Calu3 (cell line): ENCODE results near the gene MTMR2. TPM values are rescaled to one million over a fixed set of nuclear protein-coding genes. Genes with fewer than 3 reads are reported as not detected.

Experiments
- BruUV-seq: library from RNA; stranded (reverse); fragments of 400-500 nt; replicated peaks from 2 replicates; lab custom pipeline; 2021; lab: Mats Ljungman, UMichigan
- CTCF ChIA-PET: fragments of 300-600 bp; sonication (Branson Sonifier 250); formaldehyde crosslinking; loops from one replicate; lab custom pipeline; 2022; ENCODE audit warnings: antibody characterized with exemption; lab: Charles Lee
- DNase-seq: peaks from one replicate; pipeline ENCODE4 v3.0.0; 2022
- H3K27ac Mint-ChIP-seq: one replicate; pipeline ENCODE4 v1.8.0; 2022; ENCODE audit warnings: mixed read lengths; ENCODE audit not compliant: unreplicated experiment
- H3K27me3 Mint-ChIP-seq: one replicate; pipeline ENCODE4 v1.8.0; 2022; ENCODE audit warnings: mixed read lengths; ENCODE audit not compliant: unreplicated experiment
- H3K36me3 Mint-ChIP-seq: one replicate; pipeline ENCODE4 v1.8.0; 2022; ENCODE audit warnings: mild to moderate bottlenecking, moderate library complexity, mixed read lengths; ENCODE audit not compliant: insufficient read depth, unreplicated experiment
- H3K4me1 Mint-ChIP-seq: one replicate; pipeline ENCODE4 v1.8.0; 2022; ENCODE audit warnings: mild to moderate bottlenecking, low read depth, mixed read lengths; ENCODE audit not compliant: unreplicated experiment
- H3K4me3 Mint-ChIP-seq: one replicate; pipeline ENCODE4 v1.8.0; 2022; ENCODE audit warnings: mild to moderate bottlenecking, low read depth, moderate library complexity, mixed read lengths; ENCODE audit not compliant: unreplicated experiment
- H3K9me3 Mint-ChIP-seq: one replicate; pipeline ENCODE4 v1.8.0; 2022; ENCODE audit warnings: low read depth, mixed read lengths; ENCODE audit not compliant: unreplicated experiment
- CTCF ChIP-seq: fragments of 200-600 bp; IDR thresholded peaks from one replicate; pipeline ENCODE4 v1.8.0; 2022; ENCODE audit warnings: antibody characterized with exemption; ENCODE audit not compliant: unreplicated experiment
- intact Hi-C: fragments of 100-400 bp; cut with micrococcal nuclease; formaldehyde crosslinking; loops from one replicate; pipeline ENCODE4 v1.10.0; 2022; ENCODE audit not compliant: unreplicated experiment
- total RNA-seq: library from RNA; stranded (reverse); gene quantifications from 2 replicates; pipeline ENCODE4 v1.2.3, GENCODE V29; 2022

MTMR2 gene
- total RNA-seq, 1 experiment from 2014 or later: 17.4 TPM

- no TSS peak for BruUV-seq
- intact Hi-C loops: no loop called here
- Mint-ChIP-seq H3K4me1 (no peaks in the 10 kb centered on the region), H3K36me3 (no peaks in the 10 kb centered on the region), H3K9me3 (peaks cover 5% of the 10 kb centered on the region), H3K4me3 (no peak overlapping the region), H3K27ac (no peak overlapping the region), H3K27me3 (no peaks in the 10 kb centered on the region)
- no peak for DNase-seq
- CTCF ChIA-PET: no interaction called here
- TF ChIP-seq CTCF: no peak
These were observed 19.6 kb upstream of the MTMR2 start for GRCh38 chr11:95943546-95943945.

- no TSS peak for BruUV-seq
- H3K27ac Mint-ChIP-seq: no peak overlapping the region
These were observed 15.2 kb upstream of the MTMR2 start for GRCh38 chr11:95939091-95939490.

GRCh38 chr11:95937358-95937757, 13.5 kb upstream of the MTMR2 start:
- H3K36me3 Mint-ChIP-seq: no peaks in the 10 kb centered on the region
- intact Hi-C loops: no loop called here
- no TSS peak for BruUV-seq
- no peaks in the 10 kb centered on the region for H3K27me3 Mint-ChIP-seq
- CTCF ChIA-PET: no interaction called here
- no peak overlapping the region for H3K27ac Mint-ChIP-seq
- no peak for DNase-seq
- H3K4me3 Mint-ChIP-seq: no peak overlapping the region
- H3K9me3 Mint-ChIP-seq: no peaks in the 10 kb centered on the region
- no peaks in the 10 kb centered on the region for H3K4me1 Mint-ChIP-seq
- TF ChIP-seq CTCF: no peak

More at GRCh38 chr11:95939091-95939490, 15.2 kb upstream of the MTMR2 start:
- Mint-ChIP-seq H3K36me3 (no peaks in the 10 kb centered on the region), H3K4me1 (no peaks in the 10 kb centered on the region), H3K9me3 (no peaks in the 10 kb centered on the region), H3K27me3 (no peaks in the 10 kb centered on the region), H3K4me3 (no peak overlapping the region)
- intact Hi-C loops: no loop called here
- CTCF ChIA-PET: no interaction called here
- TF ChIP-seq CTCF: no peak
- no peak for DNase-seq

GRCh38 chr11:95933594-95933993, 9.7 kb upstream of the MTMR2 start:
- Mint-ChIP-seq H3K27me3 (no peaks in the 10 kb centered on the region), H3K36me3 (no peaks in the 10 kb centered on the region), H3K4me3 (no peak overlapping the region), H3K9me3 (peaks cover 5% of the 10 kb centered on the region), H3K27ac (no peak overlapping the region), H3K4me1 (no peaks in the 10 kb centered on the region)
- CTCF ChIA-PET: no interaction called here
- no TSS peak for BruUV-seq
- DNase-seq: no peak
- intact Hi-C loops: no loop called here
- TF ChIP-seq CTCF: no peak

- H3K4me3 Mint-ChIP-seq: no peak overlapping the region
- no peak for DNase-seq
- no peaks in the 10 kb centered on the region for H3K27me3 Mint-ChIP-seq
- no TSS peak for BruUV-seq
- no peak overlapping the region for H3K27ac Mint-ChIP-seq
- no peaks in the 10 kb centered on the region for H3K36me3 Mint-ChIP-seq
- intact Hi-C loops: no loop called here
- peaks cover 5% of the 10 kb centered on the region for H3K9me3 Mint-ChIP-seq
- TF ChIP-seq CTCF: no peak
- CTCF ChIA-PET: no interaction called here
- no peaks in the 10 kb centered on the region for H3K4me1 Mint-ChIP-seq
These were observed 8.0 kb upstream of the MTMR2 start for GRCh38 chr11:95931916-95932315.
